UCSD-AML1 (cell line): ENCODE measurements around the gene COL18A1.

ENCODE experiments used
- DNase-seq: peaks from one replicate; lab custom pipeline; 2025; ENCODE audit not compliant: unreplicated experiment; lab: John Stamatoyannopoulos, UW

The COL18A1 gene

DNA sequence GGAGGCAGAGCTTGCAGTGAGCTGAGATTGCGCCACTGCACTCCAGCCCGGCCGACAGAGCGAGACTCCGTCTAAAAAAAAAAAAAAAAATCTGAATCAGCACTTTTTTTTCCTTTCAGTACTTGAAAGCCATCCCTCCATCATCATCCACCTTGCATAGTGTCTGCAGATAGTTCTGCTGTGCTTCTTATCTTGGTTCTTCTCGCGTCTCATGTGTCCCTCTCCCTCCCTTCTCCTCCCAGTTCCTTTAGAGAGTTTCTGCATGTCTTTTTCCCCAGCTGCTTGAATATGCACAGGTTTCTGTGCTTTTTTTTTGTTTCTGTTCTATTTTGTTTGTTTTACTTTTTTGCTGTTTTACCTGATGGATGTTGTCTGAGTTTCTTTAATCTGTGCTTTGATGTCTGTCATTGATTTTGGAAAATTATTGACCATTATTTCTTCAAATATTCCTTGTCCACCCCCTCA is 3.9 kb upstream of the COL18A1 start:
- no peak for DNase-seq

DNA sequence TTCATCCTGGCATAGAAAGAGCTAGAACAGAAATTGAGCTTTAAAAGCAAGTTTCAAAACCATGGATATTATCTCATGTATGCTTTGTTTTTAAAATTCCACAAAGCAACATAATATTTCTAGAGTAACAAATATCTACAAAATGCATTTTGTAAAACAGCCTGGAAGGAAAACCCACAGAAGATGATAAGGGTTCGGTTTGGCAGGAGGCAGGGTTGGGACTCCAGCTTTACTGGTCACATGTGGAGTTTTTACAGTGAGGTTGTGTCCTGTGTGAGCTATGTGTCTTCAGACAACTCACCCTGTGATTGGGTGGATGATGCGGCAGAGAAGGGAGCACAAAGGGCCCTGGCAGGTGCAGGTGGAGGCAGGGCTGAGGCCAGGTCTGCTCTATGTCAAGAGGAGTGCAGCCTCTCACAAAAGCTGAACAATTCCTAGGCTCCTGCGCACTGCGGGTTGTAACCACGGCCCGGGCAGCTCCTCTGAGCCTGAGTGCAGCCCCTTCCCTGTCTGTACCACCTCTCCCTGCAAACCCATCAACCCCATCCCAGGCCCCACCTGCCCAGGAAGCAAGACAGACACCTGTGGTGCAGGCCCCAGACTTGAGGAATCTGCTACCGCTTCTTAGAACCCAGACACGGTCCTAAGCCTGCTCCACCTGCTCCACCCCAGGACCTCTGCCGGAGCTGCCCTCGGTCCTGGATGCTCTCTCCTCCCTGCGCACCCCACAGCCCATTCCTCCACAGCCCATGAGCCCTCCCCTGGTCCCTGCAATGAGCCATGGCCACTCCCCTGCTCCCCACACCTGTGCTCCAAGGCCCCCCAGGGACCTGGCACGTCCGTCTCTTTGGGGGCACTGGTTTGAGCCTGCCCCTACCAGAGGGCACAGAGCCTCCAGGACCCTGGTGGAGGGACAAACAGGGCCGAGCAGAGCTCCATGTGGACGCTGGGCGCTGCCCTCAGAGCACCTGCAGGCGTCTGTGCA is 2.8 kb upstream of the COL18A1 start:
- no peak for DNase-seq

GRCh38 chr21:45403133-45403824 is 1.7 kb upstream of the COL18A1 start:
- no peak for DNase-seq

DNA sequence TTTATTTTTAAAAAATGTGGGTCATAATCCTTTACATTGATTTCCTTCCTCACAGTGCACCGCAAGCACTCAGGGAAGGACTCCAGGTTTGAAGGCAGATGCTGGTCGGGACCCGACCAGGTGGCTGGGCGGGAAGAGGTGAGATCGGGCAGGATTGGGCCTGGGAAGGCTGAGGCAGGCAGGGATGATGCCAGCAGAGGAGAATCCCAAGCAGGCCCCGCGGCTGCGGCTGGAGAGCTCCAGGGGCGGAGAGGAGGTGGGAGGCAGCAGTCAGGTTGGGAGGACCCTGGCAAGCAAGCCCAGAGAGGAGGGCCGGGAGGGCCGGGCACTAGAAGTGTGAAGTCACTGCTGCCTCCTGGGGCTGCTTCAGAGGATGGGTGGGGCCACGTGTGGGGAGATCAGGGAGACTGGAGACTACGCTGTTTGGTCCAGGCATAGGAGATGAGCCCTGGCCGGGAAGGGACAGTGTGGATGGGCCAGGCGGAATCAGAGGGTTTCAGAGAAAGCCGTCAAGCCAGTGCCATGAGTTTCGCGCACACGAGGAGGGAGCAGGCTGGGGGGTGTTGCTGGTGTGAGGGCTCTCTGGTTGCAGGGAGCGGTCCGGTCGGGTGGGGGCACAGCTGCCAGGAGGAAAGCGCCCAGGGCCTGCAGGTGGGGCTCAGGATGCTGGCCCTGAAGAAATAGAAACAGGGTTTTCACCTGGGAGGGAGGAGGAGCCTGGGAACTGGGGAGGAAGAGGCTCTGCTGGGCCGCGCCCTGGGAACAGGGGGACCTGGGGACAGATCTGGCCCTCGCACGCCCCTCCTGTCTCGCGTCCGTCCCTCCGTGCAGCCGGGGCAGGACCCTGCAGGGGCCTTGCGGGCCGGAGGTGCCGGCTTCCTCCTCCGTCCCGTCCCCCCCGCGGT is 888 bp upstream of the COL18A1 start:
- DNase-seq = no peak

- DNase-seq = no peak
Measured at GRCh38 chr21:45405271-45405818, 380 bp downstream of the COL18A1 start.

DNA sequence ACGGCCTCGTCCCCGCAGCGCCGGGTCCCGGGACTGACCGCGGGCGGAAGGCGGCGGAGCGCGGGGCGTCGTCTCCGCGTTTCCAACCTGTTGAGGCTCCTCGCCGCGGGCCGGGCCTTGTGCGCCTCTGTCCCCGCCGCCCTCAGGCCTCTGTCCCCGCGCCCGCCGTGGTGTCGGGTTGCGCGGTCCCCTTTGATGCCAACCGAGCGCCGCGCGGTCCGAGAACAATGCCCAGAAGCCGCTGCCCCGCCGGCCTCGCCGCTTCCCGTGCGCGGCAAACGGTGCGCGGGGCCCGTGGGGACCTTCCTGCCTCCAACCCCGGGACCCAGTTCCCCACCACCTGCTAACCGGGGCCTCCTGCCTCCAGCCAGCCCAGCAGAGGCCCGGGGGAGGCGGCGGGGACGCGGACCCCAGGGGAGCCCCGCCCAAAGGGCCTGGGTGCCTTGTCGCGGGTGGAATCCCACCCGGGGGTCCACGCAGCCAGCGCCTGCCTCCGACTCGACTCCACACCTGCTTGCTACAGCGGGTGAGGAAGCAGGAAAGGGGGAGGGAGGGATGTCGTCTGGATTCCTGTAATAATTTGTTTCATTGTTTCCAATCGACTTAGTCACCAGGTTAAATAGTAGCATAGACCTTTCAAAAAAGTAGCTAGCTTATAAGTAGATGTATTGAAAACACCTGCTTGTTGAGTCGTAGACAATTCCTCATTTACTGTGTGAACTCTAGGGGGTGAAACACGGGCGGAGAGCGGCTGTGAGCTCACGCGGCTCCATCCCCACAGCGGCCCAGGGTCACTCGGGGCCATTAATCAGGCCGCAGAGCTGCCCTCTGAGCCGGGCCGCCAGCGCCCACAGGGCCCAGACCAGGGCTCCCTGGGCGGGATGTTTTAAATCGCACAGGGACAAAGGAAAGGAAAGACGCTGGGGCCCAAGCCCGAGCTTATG is 1.1 kb downstream of the COL18A1 start:
- no peak for DNase-seq

- DNase-seq = no peak
Measured at GRCh38 chr21:45406801-45407628, 2.0 kb downstream of the COL18A1 start.

DNA sequence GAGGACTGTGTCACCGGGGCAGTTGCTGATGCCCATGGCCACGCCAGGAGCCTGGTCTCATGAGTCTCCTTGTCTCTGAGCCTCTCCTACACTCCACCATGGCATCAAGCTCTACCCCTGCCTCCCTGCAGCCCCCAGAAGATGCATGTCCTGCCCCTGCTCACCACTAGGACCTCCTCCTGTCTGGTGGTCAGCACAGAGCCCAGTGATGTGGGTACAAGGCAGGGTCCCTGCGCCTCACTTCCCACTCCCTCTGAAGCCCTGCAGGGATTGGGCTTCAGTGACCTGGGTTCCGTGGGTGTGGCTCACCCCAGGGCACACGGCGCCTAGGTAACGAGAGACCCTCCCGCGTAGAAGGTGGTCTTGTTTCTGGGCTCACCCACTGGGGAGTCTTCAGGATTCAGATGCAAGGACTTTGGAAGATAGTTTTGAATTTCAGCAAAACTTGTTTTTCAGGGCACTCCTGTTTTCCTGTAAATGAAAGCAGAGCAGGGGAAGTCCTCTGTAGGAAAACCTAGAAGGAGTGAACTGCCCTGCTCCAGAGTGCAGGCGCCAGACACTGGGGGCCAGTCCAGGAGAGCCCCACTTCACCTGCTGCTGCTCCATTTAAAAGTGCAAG is 2.8 kb downstream of the COL18A1 start:
- no peak for DNase-seq

- DNase-seq = no peak
Measured at GRCh38 chr21:45408271-45408791, 3.4 kb downstream of the COL18A1 start.

GRCh38 chr21:45408801-45409261 is 3.9 kb downstream of the COL18A1 start:
- DNase-seq = no peak

GRCh38 chr21:45409466-45410150 is 4.6 kb downstream of the COL18A1 start:
- no peak for DNase-seq

- no peak for DNase-seq
Measured at GRCh38 chr21:45410151-45410864, 5.3 kb downstream of the COL18A1 start.

DNA sequence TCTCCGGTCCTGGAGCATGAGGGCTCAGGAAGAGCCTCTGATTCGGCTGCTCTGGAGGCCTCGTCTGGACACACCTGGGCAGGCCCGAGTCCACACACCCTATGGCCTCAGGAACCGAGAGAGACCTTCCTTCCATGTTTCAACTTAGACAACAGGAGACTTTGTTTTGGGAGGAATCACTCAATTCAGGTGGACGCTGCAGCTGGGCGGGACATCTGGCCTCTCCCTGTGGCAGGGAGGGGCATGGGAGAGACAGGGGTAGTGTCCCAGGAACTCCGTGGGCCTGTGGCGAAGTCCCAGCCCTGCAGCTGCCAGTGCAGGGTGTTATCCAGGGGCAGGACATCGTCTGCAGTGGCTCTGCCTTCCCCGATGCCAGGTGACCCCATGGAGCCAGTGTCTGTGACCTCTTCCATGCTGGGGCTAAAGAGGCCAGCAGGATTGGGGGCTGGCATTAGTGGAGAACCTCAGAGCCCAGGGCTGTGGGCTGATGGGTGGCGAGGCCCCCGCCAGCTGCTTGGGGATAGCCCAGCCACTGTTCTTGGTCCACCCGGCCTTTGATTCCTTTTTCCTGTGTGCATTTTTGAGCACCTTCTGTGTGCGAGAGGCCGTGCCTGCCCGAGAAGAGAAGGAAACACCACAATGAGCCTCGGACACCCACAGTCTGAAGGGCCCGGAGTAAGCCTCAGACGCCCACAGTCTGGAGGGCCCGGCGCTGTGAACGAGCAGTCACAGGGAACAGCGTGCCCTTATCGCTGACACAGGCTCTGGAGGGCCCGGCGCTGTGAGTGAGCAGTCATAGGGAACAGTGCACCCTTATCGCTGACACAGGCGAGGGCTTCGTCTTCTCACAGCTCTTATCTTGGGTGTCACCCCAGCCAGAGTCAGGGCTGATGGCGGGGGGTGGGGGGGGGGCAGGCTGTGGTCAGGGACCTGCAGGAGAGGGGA is 6.2 kb downstream of the COL18A1 start:
- DNase-seq = no peak

DNA sequence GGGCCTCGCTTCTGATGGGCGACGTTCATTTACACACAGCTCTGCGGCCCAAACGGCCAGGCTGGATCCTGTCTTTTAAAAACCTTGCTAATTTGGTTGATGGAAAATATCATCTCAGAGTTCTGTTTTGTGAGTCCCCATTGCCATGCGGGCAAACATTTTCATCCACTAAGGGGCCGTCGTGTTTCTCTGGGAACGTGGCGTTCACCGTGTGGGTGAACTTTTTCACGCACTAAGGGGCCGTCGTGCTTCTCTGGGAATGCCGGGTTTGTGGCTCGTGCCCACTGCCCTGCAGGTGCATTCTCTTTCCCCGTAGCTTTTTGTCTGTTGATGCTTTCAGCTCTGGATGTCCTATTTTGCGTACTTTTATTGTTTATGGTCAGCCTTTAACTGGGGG is 6.8 kb downstream of the COL18A1 start:
- DNase-seq = no peak

GRCh38 chr21:45412491-45412890 is 7.5 kb downstream of the COL18A1 start:
- DNase-seq = no peak
